ENCODE data around the gene YRDC.

The YRDC gene

GRCh38 chr1:37807555-37808368, at the start of gene YRDC, which contains the start of gene C1orf122:
Gene YRDC (minus strand): TSS chr1:37808208. CDS start chr1:37808180, 28 bp downstream.
Gene C1orf122 (plus strand): TSS chr1:37807790. CDS start chr1:37808405, 615 bp downstream.
- DNase-seq, result peak; percentile 94

GRCh38 chr1:37854406-37854805, 46.4 kb upstream of the YRDC start:
- no peak for DNase-seq

- no peak for DNase-seq
Observed at GRCh38 chr1:37853157-37853556, 45.1 kb upstream of the YRDC start.

GRCh38 chr1:37851782-37852210, 43.8 kb upstream of the YRDC start:
- no peak for DNase-seq

- no peak for DNase-seq
Observed at GRCh38 chr1:37851262-37851661, 43.3 kb upstream of the YRDC start.

- DNase-seq, result no peak
Observed at GRCh38 chr1:37850352-37850955, 42.4 kb upstream of the YRDC start.

GRCh38 chr1:37849480-37849879, 41.5 kb upstream of the YRDC start:
- no peak for DNase-seq

GRCh38 chr1:37846647-37847339, 38.8 kb upstream of the YRDC start:
- DNase-seq, result no peak

- DNase-seq, result no peak
Observed at GRCh38 chr1:37845786-37846185, 37.8 kb upstream of the YRDC start.

GRCh38 chr1:37845049-37845646, 37.1 kb upstream of the YRDC start:
- no peak for DNase-seq

- DNase-seq, result no peak
Observed at GRCh38 chr1:37844536-37844935, 36.5 kb upstream of the YRDC start.

GRCh38 chr1:37841652-37842051, 33.6 kb upstream of the YRDC start:
- DNase-seq, result no peak

- no peak for DNase-seq
Observed at GRCh38 chr1:37840711-37841110, 32.7 kb upstream of the YRDC start.

- no peak for DNase-seq
Observed at GRCh38 chr1:37839676-37840075, 31.7 kb upstream of the YRDC start.

- DNase-seq, result no peak
Observed at GRCh38 chr1:37836788-37837187, 28.8 kb upstream of the YRDC start.

- no peak for DNase-seq
Observed at GRCh38 chr1:37831809-37832208, 23.8 kb upstream of the YRDC start.

- DNase-seq, result no peak
Observed at GRCh38 chr1:37831109-37831508, 23.1 kb upstream of the YRDC start.

GRCh38 chr1:37828410-37829074, 20.5 kb upstream of the YRDC start:
- DNase-seq, result no peak

- DNase-seq, result no peak
Observed at GRCh38 chr1:37825506-37825905, 17.5 kb upstream of the YRDC start.

- no peak for DNase-seq
Observed at GRCh38 chr1:37824001-37824400, 16.0 kb upstream of the YRDC start.

GRCh38 chr1:37822906-37823815, 15.2 kb upstream of the YRDC start:
- no peak for DNase-seq

- DNase-seq, result no peak
Observed at GRCh38 chr1:37821481-37821880, 13.5 kb upstream of the YRDC start.

Measured in NCI-H2107 (cell line).